Large intestine (tissue), 3 donors: Measurements from ENCODE around the gene MLN. TPM values are rescaled to one million over a fixed set of nuclear protein-coding genes. Genes with fewer than 3 reads are reported as not detected.
A peak's percentile ranks its signal among the peaks of the same experiment; 100 is the strongest.

Source experiments
- DNase-seq, 2 donors: peaks; one replicate each; pipeline versions ENCODE4 v3.0.0 to v3.0.0-alpha.2; 2013
- H3K27ac ChIP-seq: one replicate; pipeline ENCODE4 v1.5.1; 2013; ENCODE audit warnings: low read length
- H3K27me3 ChIP-seq: 2 replicates; pipeline ENCODE4 v1.6.1; 2013; ENCODE audit warnings: low read length; ENCODE audit not compliant: control insufficient read depth, insufficient read depth
- H3K36me3 ChIP-seq: 2 replicates; pipeline ENCODE4 v1.6.1; 2013; ENCODE audit warnings: low read length; ENCODE audit not compliant: control insufficient read depth, insufficient read depth
- H3K4me1 ChIP-seq: one replicate; pipeline ENCODE4 v1.6.1; 2013; ENCODE audit warnings: low read length; ENCODE audit not compliant: control insufficient read depth, insufficient read depth
- H3K4me3 ChIP-seq: one replicate; pipeline ENCODE4 v1.5.1; 2013; ENCODE audit warnings: low read length
- H3K9me3 ChIP-seq: one replicate; pipeline ENCODE4 v1.6.1; 2013; ENCODE audit warnings: mild to moderate bottlenecking, low read depth, low read length, moderate library complexity; ENCODE audit not compliant: control insufficient read depth
- WGBS: methylation state at CpG from one replicate; pipeline ENCODE4 v1.1.5; 2013; ENCODE audit warnings: low lambda C conversion rate; ENCODE audit not compliant: insufficient coverage; 5-methylcytosine and 5-hydroxymethylcytosine counted together
- polyA plus RNA-seq: library from polyadenylated mRNA; unstranded; fragments of 120-200 nt; gene quantifications from one replicate; pipeline ENCODE4 v1.2.1, GENCODE V29; 2013

MLN gene
- polyA plus RNA-seq, 1 donor = 154 TPM

DNA sequence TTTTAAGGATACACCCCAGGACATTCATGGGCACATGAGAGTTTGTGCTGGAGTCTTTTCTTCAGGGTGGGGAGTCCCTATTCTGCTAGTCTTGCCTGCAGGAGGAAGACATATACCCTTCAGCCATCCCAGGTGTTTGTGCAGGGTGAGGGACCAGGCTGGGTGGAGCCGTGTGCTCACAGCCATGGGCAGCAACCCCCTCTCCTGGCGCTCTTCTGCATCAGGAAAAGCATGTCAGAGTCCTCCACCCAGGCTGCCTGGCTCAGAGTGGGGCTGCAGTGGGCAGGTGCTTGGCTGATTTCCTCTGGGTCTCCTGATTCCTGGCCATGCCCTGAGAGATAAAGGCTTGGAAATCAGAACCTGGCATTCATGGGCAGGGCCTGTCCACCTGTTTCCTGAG, 22.7 kb upstream of the MLN start:
- Histone ChIP-seq H3K9me3 (no peaks in the 10 kb centered on the region), H3K4me1 (peaks cover 14% of the 10 kb centered on the region), H3K36me3 (no peaks in the 10 kb centered on the region), H3K27me3 (no peaks in the 10 kb centered on the region), H3K27ac (no peak overlapping the region), H3K4me3 (no peak overlapping the region)
- DNase-seq = no peak
- no CpG with 5 or more reads among the region's 2 CpGs for WGBS

DNA sequence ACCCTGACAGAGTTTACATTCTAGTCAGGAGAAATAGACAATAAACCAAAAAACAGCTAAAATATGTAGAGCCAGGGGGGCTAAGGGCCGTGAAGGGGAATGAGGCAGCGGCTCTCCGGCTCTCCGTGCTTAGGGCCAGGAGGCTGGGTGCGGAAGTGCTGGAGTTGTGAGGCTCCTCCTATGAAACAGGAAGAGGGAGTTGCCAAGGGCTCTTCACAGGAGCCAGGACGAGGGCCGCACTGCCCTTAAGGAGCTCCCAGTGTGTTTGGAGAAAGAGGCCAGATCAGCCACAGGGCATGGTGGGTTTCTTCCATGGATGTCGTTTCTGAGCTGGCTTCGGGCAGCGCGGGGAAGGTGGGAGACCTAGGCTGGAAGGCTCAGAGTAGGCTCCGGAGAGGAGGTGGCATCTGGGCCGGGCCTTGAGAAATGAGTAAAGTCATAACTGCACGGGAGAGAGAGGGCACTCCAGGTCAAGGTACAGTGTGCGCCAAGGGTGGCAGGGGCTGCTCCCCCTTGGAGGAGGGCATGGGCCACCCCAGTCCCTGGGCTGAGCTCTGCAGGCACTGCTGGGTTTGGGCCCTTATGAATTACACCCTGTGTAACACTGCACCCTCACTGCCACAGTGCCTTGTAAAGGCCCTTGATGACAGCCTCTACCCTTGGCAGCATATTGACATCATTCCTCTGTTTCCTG, 20.8 kb upstream of the MLN start:
- Histone ChIP-seq H3K27me3 (no peaks in the 10 kb centered on the region), H3K9me3 (no peaks in the 10 kb centered on the region), H3K4me1 (peaks cover 14% of the 10 kb centered on the region), H3K27ac (no peak overlapping the region), H3K4me3 (no peak overlapping the region), H3K36me3 (no peaks in the 10 kb centered on the region)
- WGBS = no CpG with 5 or more reads among the region's 15 CpGs
- DNase-seq = peak in 1 of 2 donors; percentile 32

DNA sequence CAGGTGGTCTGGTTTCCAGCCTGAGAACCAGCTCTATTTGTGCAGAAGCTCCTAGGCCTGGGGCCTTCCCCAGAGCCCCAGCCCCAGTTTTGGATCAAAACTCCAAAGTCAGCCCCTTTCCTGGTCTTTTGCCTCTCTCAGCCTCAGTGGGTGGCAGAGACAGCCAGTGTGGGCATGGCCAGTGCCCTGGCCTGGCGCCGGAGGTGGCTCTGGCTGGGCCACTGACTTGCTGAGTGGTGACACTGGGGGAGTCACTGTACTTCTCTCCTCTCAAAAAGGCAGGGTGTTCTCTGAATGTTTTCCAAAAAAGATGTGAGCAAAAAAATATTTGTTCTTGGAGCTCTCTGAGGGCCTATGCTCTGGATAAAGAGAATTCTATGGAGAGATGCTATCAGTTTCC, 20.0 kb upstream of the MLN start:
- Histone ChIP-seq H3K27me3 (no peaks in the 10 kb centered on the region), H3K36me3 (no peaks in the 10 kb centered on the region), H3K27ac (no peak overlapping the region), H3K9me3 (no peaks in the 10 kb centered on the region), H3K4me3 (no peak overlapping the region), H3K4me1 (peaks cover 14% of the 10 kb centered on the region)
- WGBS = no CpG with 5 or more reads among the region's 2 CpGs
- DNase-seq = no peak

DNA sequence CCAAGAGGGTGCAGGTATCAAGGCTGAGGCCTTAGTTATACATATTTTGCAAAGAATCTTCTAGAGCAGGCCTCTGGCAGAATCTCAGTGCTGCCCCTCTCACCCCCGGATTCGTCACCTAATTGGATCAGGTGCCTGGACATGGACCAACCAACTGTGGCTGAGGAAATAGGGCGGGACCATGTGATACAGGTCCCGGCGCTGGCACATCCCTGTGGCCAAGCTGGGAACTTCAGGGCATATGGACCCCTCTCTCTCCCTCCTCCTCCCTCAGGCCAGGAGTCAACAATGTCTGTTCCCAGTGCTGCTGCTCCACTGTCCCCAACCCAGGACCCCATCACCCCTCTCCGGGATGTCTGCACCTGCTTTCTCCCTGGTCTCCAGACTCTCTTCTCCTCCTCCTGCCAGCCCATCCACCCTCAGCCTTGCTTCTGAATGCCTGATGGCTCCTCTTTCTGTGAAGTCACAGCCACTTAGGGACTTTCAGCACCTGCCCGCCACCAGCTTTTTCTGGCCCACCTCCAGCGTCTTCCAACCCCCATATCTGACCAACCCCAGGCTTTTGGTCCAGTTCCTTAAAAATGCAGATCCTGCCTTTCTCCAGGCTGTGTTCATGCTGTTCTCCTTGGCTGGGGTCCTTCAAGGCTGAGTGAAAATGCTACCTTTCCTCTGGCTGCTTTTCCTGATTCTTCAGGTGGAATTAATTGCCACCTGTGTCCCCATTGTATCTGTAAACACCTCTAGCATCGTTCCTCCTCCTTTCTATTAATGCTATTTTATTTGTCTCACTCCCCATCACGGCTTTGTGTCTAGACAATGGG, 19.0 kb upstream of the MLN start:
- Histone ChIP-seq H3K27ac (no peak overlapping the region), H3K4me1 (peaks cover 13% of the 10 kb centered on the region), H3K4me3 (no peak overlapping the region), H3K9me3 (no peaks in the 10 kb centered on the region), H3K27me3 (no peaks in the 10 kb centered on the region), H3K36me3 (no peaks in the 10 kb centered on the region)
- DNase-seq = no peak
- 56% methylated on average over 2 of the region's 10 CpGs for WGBS

DNA sequence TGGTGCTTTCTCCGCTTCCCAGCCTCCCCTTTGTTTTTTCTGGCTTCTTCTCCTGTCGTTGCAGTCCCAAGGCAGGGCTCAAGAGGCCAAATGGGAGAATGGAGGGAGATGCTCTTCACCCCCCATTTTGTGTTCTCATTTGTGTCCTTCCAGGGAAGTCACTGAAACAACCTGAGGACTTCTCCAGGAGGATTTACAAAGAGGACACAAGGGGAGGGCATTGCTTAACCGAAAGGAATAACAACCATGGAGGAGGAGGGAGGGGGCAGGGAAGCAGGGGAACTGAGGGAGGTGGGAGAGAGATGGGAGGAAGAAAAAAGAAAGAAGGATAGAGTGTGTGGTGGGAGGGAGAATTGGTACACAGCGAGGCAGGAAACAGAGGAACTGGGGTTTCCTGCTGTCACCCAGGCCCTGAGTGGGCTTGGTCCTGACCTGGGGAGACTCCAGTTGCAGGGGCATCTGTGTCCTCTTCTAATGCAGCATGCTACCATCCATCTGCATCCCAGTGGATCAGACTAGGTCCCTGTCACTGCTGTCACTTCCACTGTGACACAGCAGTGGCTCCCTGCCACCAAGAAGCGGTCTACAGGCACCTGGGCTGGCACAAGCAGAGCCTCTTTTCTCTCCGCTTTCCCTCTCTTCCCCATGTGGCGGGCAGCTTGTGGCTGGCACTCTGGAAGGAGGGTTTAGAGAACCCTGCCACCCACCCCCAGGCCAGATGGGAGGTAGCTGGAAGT, 17.1 kb upstream of the MLN start:
- no peaks in the 10 kb centered on the region for H3K36me3 ChIP-seq
- H3K27me3 ChIP-seq = no peaks in the 10 kb centered on the region
- 60% methylated on average over 1 of the region's 7 CpGs for WGBS
- H3K4me3 ChIP-seq = no peak overlapping the region
- no peak overlapping the region for H3K27ac ChIP-seq
- no peak for DNase-seq
- peaks cover 5% of the 10 kb centered on the region for H3K4me1 ChIP-seq
- no peaks in the 10 kb centered on the region for H3K9me3 ChIP-seq

DNA sequence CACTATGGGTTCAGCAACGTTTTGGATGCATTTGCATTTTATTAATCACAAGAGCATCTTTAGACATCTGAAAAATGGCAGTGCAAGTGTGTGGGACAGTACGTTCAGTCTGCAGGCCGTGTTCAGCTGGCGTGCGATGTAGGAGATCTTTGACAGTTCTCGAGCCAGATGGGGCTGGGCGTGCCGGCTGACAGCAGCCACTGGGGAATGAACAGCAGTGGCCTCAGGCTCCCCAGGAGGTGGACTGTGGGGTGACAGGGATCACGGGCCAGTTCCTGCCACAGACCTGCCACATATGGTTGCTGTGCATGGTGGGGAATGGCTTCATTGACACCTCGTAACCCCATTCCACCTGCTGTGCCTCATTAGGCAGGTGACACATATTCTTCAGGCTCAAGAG, 16.4 kb upstream of the MLN start:
- WGBS = no CpG with 5 or more reads among the region's 10 CpGs
- H3K27me3 ChIP-seq = no peaks in the 10 kb centered on the region
- H3K36me3 ChIP-seq = no peaks in the 10 kb centered on the region
- peaks cover 5% of the 10 kb centered on the region for H3K4me1 ChIP-seq
- H3K4me3 ChIP-seq = no peak overlapping the region
- no peak overlapping the region for H3K27ac ChIP-seq
- DNase-seq = no peak
- H3K9me3 ChIP-seq = no peaks in the 10 kb centered on the region

DNA sequence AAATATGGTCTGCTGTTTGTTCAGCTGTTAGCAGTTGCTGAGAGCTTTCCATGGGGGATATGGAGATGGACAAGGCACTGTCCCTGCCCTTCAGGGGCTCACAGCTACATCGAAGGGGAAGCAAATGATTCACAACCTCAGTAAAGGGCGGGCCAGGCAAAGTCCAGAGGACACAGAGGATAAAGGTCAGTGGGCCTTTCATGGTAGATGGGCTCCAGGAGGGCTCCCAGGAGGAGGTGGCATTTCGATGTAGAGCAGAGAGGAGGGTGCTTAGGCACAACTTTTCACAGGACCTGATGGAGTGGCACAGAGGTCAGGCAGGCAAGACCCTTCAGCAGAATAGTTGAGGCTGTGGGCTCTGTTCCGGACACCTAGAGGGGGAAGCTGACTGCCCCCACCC, 15.2 kb upstream of the MLN start:
- no peaks in the 10 kb centered on the region for H3K9me3 ChIP-seq
- DNase-seq = no peak
- no peak overlapping the region for H3K27ac ChIP-seq
- no peak overlapping the region for H3K4me3 ChIP-seq
- H3K36me3 ChIP-seq = no peaks in the 10 kb centered on the region
- no CpG with 5 or more reads among the region's 4 CpGs for WGBS
- no peaks in the 10 kb centered on the region for H3K4me1 ChIP-seq
- peaks cover 8% of the 10 kb centered on the region for H3K27me3 ChIP-seq

DNA sequence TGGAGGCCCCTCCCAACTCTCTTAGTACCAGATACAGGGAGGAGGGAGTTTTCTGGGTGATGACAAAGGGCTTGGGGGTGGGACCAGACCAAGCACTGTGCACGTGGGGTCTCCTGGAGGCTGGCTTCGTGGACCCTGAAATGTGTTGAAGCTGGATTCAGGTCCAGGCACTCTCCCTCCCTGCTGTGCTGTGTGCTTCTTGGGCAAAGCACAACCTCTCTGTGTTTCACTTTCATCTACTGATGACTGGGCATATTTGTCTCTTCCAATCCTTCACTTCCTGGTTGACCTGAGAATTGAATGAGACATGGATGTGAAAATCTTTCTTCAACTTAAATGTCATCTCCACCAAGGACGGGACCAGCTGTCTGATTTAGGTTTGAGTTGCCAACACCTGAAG, 14.5 kb upstream of the MLN start:
- H3K27me3 ChIP-seq = peaks cover 14% of the 10 kb centered on the region
- H3K27ac ChIP-seq = no peak overlapping the region
- WGBS = no CpG with 5 or more reads among the region's 3 CpGs
- no peak for DNase-seq
- H3K36me3 ChIP-seq = no peaks in the 10 kb centered on the region
- H3K4me1 ChIP-seq = no peaks in the 10 kb centered on the region
- H3K9me3 ChIP-seq = no peaks in the 10 kb centered on the region
- H3K4me3 ChIP-seq = no peak overlapping the region

DNA sequence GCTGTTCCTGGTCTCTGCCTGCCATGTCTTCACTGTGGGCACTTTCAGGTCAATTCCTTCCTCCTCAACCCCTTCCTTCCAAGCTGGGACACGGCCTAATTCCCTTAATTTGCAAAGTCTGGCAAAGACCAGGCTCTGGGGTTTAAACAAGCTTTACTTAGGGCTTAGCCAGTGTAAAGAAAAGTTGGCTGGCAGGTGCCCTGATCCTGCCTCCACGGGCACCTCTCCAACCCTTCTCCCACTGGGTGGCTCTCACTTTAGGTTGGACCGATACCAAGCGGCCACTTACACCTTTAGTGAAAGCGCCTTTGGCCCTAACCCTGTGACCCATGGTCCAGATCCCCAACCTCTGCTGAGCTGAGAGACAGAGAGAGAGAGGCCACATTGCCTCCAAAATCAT, 13.7 kb upstream of the MLN start:
- no peaks in the 10 kb centered on the region for H3K4me1 ChIP-seq
- H3K27me3 ChIP-seq = peaks cover 14% of the 10 kb centered on the region
- no CpG with 5 or more reads among the region's 5 CpGs for WGBS
- no peak overlapping the region for H3K4me3 ChIP-seq
- H3K27ac ChIP-seq = no peak overlapping the region
- H3K36me3 ChIP-seq = no peaks in the 10 kb centered on the region
- no peak for DNase-seq
- no peaks in the 10 kb centered on the region for H3K9me3 ChIP-seq

DNA sequence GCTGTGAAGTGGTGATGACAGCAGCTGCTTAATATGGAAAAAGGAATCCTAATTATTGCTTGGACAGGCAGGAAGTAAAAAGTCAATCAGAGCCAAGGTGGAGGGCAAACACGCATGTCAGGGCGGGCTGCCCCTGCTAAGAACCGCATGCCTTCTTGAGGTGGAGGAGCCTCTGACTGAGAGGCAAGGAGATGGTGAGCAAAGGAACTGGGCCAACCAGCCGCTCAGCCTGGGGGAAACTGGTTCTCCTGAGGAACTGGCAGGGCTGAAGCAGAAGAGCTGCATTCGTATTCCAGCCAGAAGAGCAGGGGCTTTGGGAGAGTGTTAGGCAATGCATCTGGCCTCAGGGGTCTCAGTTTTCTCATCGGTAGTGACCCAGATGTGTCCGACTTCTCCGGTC, 13.1 kb upstream of the MLN start:
- Histone ChIP-seq H3K27me3 (peaks cover 14% of the 10 kb centered on the region), H3K4me3 (no peak overlapping the region), H3K36me3 (no peaks in the 10 kb centered on the region), H3K27ac (no peak overlapping the region), H3K4me1 (no peaks in the 10 kb centered on the region), H3K9me3 (no peaks in the 10 kb centered on the region)
- WGBS = no CpG with 5 or more reads among the region's 8 CpGs
- no peak for DNase-seq
